ENCODE measurements around the gene HAUS1.

Gene HAUS1

DNA sequence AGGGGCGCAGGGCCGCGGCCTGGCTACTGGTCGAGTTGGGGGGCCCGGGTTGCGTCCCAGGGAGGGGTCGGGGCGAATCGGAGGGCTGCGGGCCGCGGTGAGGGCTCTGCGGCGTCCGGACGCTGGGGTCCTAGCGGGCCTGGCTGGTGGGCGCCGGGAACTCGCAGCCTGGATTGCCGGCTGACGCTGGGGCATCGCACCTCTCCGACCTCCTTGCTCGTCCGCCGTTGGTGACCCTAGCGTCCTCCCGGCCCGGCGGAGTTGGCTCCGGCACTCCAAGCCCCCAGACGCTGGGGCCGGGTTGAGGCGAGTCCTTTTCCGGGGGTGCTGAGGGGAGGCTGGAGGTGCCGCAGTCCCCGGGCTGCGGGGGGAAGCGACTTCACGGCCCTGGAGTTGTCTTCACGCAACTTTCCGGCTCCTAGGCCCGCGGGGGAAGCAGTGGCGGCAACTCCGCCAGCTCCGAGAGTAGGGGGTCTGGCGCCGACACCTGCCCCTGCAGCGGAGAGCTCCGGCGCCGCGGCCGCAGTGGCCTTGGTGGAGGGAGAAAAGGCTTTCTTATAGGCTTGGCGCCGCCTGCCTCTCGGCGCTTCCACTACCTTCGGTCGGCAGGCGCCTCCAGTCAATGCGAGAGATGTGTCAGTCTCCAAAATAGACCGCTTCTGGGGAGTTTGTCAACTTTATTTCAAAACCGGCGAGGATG is 70.3 kb downstream of the HAUS1 start:
- peak overlapping the region; percentile 91; the same call in 1 of the 2 replicates for H3K27ac ChIP-seq (ENCODE audit: low read depth, low read length)
- peaks cover 8% of the 10 kb centered on the region; the same call in 1 of the 2 replicates for H3K36me3 ChIP-seq (ENCODE audit: control insufficient read depth, low read length)
- H3K9me2 ChIP-seq (replicated peaks; ENCODE audit: control insufficient read depth, low read length) = no peaks in the 10 kb centered on the region
- peak overlapping the region; percentile 100 for H3K4me2 ChIP-seq (ENCODE audit: low read length)
- peaks cover 56% of the 10 kb centered on the region for H3K79me2 ChIP-seq (ENCODE audit: control insufficient read depth, low read length)
- H4K20me1 ChIP-seq (ENCODE audit: control insufficient read depth, insufficient read depth, low read depth, low read length) = peaks cover 17% of the 10 kb centered on the region
- no peaks in the 10 kb centered on the region for H3K9me3 ChIP-seq (ENCODE audit: control insufficient read depth, insufficient read depth, low read length)
- no peaks in the 10 kb centered on the region for H3K27me3 ChIP-seq (ENCODE audit: control insufficient read depth, low read length)
- no peak for TF ChIP-seq EZH2phosphoT487 (IDR thresholded peaks at IDR 0.05; ENCODE audit: borderline replicate concordance, low read length)
- TF ChIP-seq, protein P1, sequence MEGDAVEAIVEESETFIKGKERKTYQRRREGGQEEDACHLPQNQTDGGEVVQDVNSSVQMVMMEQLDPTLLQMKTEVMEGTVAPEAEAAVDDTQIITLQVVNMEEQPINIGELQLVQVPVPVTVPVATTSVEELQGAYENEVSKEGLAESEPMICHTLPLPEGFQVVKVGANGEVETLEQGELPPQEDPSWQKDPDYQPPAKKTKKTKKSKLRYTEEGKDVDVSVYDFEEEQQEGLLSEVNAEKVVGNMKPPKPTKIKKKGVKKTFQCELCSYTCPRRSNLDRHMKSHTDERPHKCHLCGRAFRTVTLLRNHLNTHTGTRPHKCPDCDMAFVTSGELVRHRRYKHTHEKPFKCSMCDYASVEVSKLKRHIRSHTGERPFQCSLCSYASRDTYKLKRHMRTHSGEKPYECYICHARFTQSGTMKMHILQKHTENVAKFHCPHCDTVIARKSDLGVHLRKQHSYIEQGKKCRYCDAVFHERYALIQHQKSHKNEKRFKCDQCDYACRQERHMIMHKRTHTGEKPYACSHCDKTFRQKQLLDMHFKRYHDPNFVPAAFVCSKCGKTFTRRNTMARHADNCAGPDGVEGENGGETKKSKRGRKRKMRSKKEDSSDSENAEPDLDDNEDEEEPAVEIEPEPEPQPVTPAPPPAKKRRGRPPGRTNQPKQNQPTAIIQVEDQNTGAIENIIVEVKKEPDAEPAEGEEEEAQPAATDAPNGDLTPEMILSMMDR (IDR thresholded peaks at IDR 0.05; ENCODE audit: low read depth, low read length, poor library complexity, severe bottlenecking) = no peak
- H3F3A ChIP-seq (ENCODE audit: control insufficient read depth, insufficient read depth) = no peaks in the 10 kb centered on the region
- H3K4me3 ChIP-seq (ENCODE audit: low read length) = peak overlapping the region; percentile 99
- H3K4me1 ChIP-seq (ENCODE audit: control insufficient read depth, low read length) = peaks cover 22% of the 10 kb centered on the region

DNA sequence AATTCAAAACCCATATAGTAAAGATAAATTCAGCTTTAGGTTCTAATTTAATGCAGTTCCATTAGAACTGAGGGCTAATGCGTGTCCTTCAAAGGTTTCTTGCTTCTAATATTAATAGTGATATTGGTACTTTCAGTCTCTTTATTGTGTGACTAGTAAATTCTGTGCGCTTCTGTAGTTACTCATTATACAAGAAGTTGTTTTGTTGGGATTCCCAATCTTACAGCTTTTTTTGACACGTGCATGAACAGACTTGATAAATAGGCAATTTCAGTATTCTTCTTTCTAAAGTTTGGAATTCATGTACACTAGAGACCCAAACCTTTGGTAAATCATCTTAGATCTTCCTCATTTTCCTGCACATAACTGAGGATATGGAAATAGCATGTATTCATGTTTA is 71.8 kb downstream of the HAUS1 start:
- Histone ChIP-seq H3K36me3 (ENCODE audit: control insufficient read depth, low read length) (peaks cover 8% of the 10 kb centered on the region; the same call in 1 of the 2 replicates), H4K20me1 (ENCODE audit: control insufficient read depth, insufficient read depth, low read depth, low read length) (peaks cover 24% of the 10 kb centered on the region), H3K4me2 (ENCODE audit: low read length) (peak overlapping the region; percentile 100), H3K9me3 (ENCODE audit: control insufficient read depth, insufficient read depth, low read length) (no peaks in the 10 kb centered on the region), H3K27me3 (ENCODE audit: control insufficient read depth, low read length) (no peaks in the 10 kb centered on the region), H3K27ac (ENCODE audit: low read depth, low read length) (no peak overlapping the region), H3K4me3 (ENCODE audit: low read length) (peak overlapping the region; percentile 99), H3K79me2 (ENCODE audit: control insufficient read depth, low read length) (peaks cover 72% of the 10 kb centered on the region), H3K4me1 (ENCODE audit: control insufficient read depth, low read length) (peaks cover 22% of the 10 kb centered on the region), H3K9me2 (replicated peaks; ENCODE audit: control insufficient read depth, low read length) (no peaks in the 10 kb centered on the region), H3F3A (ENCODE audit: control insufficient read depth, insufficient read depth) (no peaks in the 10 kb centered on the region)
- TF ChIP-seq, protein P1 (IDR thresholded peaks at IDR 0.05; ENCODE audit: low read depth, low read length, poor library complexity, severe bottlenecking) = no peak
- TF ChIP-seq EZH2phosphoT487 (IDR thresholded peaks at IDR 0.05; ENCODE audit: borderline replicate concordance, low read length) = no peak

All from DOHH2 (cell line).